ENCODE data around the gene AGBL1.

Gene AGBL1

GRCh38 chr15:86611417-86612040, 531.9 kb downstream of the AGBL1 start:
- no peak for DNase-seq

GRCh38 chr15:86615411-86615810, 535.7 kb downstream of the AGBL1 start:
- DNase-seq, result no peak

GRCh38 chr15:86615816-86616215, 536.1 kb downstream of the AGBL1 start:
- DNase-seq, result no peak

GRCh38 chr15:86616771-86617170, 537.1 kb downstream of the AGBL1 start:
- DNase-seq, result no peak

GRCh38 chr15:86620157-86620556, 540.5 kb downstream of the AGBL1 start:
- DNase-seq, result no peak

GRCh38 chr15:86620641-86621349, 541.1 kb downstream of the AGBL1 start:
- DNase-seq, result no peak

GRCh38 chr15:86623236-86623635, 543.6 kb downstream of the AGBL1 start:
- no peak for DNase-seq

GRCh38 chr15:86624261-86625036, 544.8 kb downstream of the AGBL1 start:
- DNase-seq, result peak; percentile 38 to 57 (median 40)

- no peak for DNase-seq
These were observed 550.0 kb downstream of the AGBL1 start for GRCh38 chr15:86629409-86630356.

- no peak for DNase-seq
These were observed 551.3 kb downstream of the AGBL1 start for GRCh38 chr15:86630946-86631345.

- DNase-seq, result no peak
These were observed 554.5 kb downstream of the AGBL1 start for GRCh38 chr15:86634146-86634545.

- DNase-seq, result no peak
These were observed 555.4 kb downstream of the AGBL1 start for GRCh38 chr15:86634992-86635638.

- DNase-seq, result no peak
These were observed 564.7 kb downstream of the AGBL1 start for GRCh38 chr15:86644339-86644738.

- DNase-seq, result no peak
These were observed 566.3 kb downstream of the AGBL1 start for GRCh38 chr15:86645925-86646500.

- DNase-seq, result no peak
These were observed 568.3 kb downstream of the AGBL1 start for GRCh38 chr15:86647810-86648440.

- no peak for DNase-seq
These were observed 569.6 kb downstream of the AGBL1 start for GRCh38 chr15:86649277-86649676.

GRCh38 chr15:86650094-86650493, 570.4 kb downstream of the AGBL1 start:
- DNase-seq, result peak in 1 of 3 donors; percentile 2

GRCh38 chr15:86653344-86654197, 573.9 kb downstream of the AGBL1 start:
- DNase-seq, result no peak

- no peak for DNase-seq
These were observed 574.8 kb downstream of the AGBL1 start for GRCh38 chr15:86654501-86654900.

GRCh38 chr15:86657305-86657704, 577.6 kb downstream of the AGBL1 start:
- DNase-seq, result no peak
